GM12873 (cell line): ENCODE data around the gene PTPN11.

ENCODE experiments used
- TF ChIP-seq, protein P1 (sequence below): IDR thresholded peaks from 2 replicates; pipeline ENCODE4 v1.5.1; 2012; ENCODE audit warnings: low read depth, mild to moderate bottlenecking, moderate library complexity, low read length, control low read depth; ENCODE audit not compliant: insufficient read depth; ENCODE audit errors: missing control alignments

Gene PTPN11

DNA sequence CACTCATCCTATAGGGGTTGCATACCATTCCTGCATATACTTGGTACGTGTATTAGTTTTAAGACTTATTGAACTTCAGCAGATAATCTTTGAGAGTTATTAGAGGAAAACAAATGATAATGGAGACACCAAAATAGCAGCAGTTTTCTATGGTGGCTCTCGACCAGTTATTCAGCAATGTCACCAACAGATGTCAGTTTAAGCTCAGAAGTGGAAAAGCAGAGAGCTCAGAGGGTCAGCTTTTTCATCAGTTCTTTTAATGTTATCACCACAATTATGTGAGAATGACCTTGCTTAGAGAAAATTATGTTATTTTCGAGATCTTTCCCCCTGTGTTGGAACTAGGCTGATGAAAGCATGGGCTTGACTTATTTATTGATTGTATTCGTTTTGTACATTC, 32.0 kb downstream of the PTPN11 start:
- TF ChIP-seq, protein P1, sequence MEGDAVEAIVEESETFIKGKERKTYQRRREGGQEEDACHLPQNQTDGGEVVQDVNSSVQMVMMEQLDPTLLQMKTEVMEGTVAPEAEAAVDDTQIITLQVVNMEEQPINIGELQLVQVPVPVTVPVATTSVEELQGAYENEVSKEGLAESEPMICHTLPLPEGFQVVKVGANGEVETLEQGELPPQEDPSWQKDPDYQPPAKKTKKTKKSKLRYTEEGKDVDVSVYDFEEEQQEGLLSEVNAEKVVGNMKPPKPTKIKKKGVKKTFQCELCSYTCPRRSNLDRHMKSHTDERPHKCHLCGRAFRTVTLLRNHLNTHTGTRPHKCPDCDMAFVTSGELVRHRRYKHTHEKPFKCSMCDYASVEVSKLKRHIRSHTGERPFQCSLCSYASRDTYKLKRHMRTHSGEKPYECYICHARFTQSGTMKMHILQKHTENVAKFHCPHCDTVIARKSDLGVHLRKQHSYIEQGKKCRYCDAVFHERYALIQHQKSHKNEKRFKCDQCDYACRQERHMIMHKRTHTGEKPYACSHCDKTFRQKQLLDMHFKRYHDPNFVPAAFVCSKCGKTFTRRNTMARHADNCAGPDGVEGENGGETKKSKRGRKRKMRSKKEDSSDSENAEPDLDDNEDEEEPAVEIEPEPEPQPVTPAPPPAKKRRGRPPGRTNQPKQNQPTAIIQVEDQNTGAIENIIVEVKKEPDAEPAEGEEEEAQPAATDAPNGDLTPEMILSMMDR = no peak

DNA sequence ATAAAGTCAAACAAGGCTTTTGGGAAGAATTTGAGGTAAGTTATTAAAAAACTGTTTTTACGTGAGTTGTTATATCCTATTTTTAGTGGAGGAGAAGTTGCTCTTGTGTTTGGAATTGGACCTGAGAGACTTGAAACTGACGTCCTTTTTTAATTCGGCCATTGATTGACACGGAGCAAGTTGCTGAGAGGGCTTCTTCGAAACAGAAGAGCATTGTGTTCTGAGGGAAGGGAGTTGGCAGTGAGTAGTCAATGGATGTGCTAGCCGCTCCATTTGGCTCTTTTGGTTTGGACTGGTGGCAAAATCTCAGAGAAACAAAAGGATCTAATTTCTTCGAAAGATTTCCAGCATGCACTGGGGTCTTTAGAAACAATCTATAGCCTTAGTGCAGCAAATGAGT, 37.3 kb downstream of the PTPN11 start:
- TF ChIP-seq, protein P1 = no peak

DNA sequence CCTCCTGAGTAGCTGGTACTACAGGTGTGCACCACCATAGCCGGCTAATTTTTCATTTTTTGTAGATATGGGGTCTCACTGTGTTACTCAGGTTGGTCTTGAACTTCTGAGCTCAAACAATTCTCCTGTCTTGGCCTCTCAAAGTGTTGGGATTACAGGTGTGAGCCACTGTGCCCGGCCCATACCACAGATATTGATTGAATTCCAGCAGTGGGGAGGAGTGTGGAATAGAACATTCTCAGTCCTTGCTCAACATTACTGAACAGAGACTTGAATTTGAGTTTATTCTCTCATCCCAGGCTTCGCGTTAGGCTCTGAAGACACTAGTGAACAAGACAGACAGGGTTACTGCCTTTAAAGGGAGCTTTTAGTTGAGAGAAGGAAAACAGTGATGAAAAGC, 39.6 kb downstream of the PTPN11 start:
- TF ChIP-seq, protein P1 = no peak

DNA sequence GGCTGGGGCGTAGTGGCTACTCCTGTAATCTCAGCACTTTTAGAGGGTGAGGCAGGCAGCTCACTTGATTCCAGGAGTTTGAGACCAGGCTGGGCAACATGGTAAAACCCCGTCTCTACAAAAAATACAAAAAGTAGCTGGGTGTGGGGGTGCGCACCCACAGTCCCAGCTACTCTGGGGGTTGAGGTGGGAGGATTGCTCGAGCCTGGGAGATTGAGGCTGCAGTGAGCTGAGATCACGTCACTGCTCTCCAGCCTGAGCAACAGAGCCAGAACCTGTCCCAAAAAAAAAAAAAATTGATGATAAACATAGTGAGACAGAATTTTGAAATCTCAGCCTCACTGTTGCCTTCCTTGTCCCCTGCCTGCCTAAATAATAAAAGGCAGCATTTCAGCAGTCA, 40.0 kb downstream of the PTPN11 start:
- TF ChIP-seq, protein P1 = no peak

DNA sequence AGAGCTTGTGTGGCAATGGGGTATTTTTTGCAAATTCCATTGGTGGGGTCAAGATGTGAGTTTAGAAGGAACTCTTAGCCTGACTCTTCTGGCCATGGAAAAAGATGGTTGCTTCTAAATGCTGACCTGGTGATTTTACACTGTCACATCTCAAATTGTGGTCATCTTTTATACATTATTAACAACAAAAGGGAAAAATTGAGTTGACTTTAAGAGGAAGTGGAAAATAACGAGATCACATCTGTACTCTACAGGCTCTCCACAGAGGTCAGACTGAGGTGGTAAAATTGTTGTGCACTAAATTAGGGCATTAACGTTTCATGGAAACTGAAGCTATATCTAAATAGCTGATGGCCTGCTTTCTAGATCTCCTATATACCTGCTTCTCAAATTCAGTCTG, 44.7 kb downstream of the PTPN11 start:
- TF ChIP-seq, protein P1 = no peak

DNA sequence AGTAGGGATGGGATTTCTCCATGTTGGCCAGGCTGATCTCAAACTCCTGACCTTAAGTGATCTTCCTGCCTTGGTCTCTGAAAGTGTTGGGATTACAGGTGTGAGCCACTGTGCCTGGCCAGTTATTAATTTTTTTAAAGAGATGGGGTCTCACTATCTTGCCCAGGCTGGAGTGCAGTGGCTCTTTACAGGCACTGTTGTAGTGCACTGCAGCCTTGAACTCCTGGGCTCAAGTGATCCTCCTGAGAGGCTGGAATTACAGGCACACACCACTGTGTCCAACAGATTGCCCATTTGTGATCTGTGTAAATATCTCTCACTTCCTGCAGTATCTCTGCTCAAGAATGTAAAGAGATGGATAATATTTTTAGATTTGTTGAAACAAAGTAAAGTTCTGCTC, 45.9 kb downstream of the PTPN11 start:
- TF ChIP-seq, protein P1 = no peak

DNA sequence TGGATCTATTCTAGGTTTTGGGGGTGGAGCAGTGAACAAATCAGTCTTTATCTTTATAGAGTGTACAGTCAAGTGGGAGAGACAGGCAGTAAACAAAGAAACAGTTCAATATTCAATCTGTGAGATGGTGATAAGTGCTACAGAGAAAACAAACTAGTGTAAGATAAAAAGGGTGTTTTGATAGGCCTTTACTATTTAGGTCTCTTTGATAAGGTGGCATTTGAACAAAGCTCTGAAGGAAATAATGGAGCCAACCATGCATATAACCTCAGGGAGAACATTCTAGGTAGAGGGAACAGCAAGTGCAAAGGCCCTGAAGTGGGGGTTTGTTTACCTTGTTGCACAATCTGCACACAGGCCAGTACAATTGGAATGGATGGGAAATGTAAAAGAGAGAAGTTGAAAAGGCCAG, 47.3 kb downstream of the PTPN11 start:
- TF ChIP-seq, protein P1 = no peak

DNA sequence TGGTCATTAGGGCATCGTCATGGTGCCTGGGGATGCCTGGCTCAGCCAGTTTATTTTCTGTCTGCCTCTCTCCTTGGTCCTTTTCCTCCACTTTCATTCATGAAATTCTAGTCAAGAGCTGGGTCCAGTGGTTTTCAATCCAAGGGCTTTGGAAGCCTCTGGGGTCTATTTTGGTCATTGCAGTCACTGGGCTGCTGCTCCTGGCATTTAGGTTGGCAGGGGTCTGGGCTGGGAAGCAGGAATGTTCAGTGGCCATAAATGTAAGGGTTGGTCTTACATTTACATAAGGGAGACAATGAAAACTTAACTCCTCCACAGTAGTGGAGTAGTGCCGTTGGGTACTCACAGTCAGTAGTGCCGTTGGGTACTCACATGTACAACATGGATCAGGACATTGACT, 48.1 kb downstream of the PTPN11 start:
- TF ChIP-seq, protein P1 = no peak
